GM18526 (cell line): Measurements from ENCODE around the gene AKR7A3.

ENCODE experiments used
- POLR2A ChIP-seq: IDR thresholded peaks from 3 replicates; pipeline ENCODE4 v1.6.1; 2011; ENCODE audit not compliant: insufficient read length; ENCODE audit errors: extremely low read depth

The AKR7A3 gene

DNA sequence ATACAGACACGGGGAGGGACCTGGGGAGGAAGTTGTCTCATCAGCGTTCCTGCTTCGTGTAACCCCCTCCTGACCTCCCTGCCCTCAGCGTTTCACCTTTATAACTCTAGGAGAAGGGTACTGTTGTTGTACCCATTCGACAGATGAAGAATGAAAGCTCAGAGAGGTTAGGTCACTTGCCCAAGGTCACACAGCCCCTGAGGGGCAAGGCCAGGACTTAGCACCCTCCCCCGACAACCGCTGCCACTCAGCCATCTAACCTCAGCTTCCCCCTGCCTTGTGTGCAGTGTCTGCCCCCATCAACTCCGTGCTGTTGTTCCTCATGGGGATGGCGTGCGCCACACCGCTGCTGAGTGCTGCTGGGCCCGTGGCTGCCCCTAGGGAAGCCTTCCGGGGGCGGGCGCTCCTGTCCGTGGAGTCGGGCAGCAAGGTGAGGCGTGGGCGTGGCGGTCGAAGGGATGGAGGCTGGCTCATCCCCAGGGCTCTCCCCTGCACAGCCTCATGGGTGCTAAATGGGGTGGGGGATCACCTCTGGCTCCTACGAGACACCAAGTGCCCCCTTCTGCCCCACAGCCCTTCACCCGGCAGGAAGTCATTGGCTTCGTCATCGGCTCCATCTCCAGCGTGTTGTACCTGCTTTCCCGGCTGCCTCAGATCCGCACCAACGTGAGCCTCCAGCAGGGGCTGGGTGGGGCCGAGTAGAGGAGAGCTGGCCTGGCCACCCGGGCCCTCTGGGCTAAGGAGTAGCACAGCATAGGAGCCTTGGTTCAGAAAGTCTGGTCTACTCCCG lies 37.6 kb upstream of the AKR7A3 start:
- TF ChIP-seq POLR2A, result no peak

DNA sequence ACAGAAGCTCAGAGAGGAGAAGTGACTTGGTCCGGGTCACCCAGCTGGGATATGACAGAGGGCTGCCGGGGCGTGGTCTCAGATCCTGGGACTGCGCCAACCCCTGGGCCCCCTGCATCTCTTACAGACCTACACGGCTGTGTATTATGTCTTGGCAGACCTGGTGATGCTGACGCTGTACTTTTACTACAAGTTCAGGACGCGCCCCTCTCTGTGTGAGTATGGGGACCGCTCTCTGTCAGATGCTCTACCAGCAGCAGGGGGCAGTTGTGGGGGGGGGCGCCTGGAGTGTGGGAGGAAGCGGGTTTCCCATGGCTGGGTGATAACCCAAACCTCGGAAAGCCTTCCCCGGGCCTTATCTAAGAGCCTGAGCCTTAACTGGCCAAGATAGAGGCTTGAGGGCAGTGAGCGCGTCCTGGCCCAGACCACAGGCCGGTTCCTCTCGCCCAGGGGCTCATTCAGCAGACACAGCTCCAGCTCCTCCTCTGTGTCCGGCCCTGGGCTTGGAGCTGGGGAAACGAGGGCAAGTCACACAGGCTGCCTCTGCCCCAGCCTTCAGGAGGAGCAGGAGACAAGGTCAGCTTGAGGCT lies 36.9 kb upstream of the AKR7A3 start:
- no peak for TF ChIP-seq POLR2A

DNA sequence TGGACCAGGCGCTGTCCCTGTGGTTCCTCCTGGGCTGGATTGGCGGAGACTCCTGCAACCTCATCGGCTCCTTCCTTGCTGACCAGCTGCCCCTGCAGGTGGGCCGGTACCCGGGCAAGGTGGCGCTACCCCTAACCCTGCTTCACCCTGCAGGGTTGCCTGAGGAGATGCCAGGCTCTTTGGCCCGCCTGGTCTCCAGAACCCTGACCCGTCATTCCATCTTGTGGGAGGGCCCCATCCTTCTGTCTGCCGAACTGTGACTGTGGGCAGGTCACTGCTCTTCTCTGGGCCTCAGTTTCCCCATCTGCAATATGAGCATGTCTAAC lies 36.1 kb upstream of the AKR7A3 start:
- TF ChIP-seq POLR2A, result no peak

DNA sequence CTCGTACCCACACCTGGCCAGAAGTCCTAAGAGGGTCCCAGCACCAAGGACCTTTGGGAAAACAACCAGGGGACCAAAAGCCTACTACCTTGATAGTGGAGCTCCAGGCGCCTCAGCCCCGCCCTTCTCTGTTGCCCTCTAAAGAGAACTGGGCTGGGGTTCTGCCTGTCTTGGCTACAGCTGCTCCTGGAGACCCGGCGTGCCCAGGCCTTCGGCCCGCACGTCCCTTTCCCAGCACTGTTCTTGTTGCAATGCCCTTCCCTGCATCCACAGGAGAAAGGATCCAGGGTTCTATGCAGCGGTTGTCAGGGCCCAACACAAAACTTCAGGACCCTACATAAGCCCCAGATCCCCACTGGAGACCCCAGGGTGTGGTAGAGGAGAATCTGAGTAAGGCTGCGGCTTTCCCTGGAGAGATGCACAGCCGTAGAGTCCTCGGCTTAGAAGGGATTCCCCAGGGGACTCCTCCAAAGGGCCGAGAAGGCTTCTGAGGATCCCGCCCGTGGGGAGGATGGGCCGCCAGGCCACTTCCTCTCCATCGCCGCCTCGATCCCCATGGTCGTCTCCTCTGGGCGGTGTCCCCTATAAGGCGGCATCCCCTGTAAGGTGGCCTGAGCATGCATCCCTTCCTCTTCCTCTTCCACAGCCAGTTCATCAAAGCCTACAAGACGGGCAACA lies 35.6 kb upstream of the AKR7A3 start:
- TF ChIP-seq POLR2A, result no peak

DNA sequence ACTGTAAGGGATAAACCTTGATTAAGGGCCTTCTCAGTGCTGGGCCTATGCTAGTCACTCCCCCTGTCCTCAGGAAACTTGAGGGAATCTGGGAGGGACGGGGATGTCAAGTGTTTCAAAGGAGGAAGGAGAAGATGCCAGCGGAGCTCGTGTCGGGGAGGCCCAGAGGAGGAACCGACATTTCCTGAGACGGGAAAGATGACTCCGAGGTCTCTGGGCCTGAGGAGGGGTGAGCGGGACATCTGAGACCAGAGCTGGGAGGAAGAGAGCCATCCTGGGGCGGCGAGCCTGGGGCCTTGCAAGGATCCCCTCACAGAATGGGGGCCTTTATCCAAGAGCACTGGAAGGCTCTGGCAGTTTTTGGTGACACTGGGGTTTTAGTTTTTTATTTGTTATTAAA lies 33.9 kb upstream of the AKR7A3 start:
- TF ChIP-seq POLR2A, result no peak

DNA sequence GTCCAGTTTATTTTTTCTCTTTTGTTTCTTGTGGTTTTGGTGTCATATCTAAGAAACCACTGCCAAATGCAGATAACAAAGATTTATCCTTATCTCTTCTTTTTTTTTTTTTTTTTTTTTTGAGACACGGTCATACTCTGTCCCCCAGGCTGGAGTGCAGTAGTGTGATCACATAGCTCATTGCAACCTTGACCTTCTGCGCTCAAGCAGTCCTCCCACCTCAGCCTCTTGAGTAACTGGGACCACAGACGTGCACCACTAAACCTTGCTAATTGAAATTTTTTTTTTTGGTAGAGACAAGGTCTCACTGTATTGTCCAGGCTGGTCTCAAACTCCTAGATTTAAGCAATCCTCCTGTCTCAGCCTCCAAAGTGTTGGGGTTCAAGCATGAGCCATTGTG lies 32.5 kb upstream of the AKR7A3 start:
- TF ChIP-seq POLR2A, result no peak

DNA sequence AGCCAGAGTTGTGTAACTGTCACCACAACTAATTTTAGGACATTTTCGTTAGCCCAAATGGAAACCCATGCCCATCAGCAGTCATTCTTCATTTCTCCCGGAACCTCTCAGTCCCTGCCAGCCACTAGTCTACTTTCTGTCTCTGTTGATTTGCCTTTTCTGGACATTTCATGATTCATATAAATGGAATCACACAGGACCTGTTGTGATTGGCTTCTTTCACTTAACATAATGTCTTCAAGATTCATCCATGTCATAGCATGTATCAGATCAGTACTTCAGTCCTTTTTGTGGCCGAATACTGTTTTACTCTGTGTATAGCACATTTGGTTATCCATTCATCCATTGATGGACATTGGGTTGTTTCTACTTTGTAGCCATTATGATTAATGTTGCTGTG lies 30.6 kb upstream of the AKR7A3 start:
- no peak for TF ChIP-seq POLR2A

DNA sequence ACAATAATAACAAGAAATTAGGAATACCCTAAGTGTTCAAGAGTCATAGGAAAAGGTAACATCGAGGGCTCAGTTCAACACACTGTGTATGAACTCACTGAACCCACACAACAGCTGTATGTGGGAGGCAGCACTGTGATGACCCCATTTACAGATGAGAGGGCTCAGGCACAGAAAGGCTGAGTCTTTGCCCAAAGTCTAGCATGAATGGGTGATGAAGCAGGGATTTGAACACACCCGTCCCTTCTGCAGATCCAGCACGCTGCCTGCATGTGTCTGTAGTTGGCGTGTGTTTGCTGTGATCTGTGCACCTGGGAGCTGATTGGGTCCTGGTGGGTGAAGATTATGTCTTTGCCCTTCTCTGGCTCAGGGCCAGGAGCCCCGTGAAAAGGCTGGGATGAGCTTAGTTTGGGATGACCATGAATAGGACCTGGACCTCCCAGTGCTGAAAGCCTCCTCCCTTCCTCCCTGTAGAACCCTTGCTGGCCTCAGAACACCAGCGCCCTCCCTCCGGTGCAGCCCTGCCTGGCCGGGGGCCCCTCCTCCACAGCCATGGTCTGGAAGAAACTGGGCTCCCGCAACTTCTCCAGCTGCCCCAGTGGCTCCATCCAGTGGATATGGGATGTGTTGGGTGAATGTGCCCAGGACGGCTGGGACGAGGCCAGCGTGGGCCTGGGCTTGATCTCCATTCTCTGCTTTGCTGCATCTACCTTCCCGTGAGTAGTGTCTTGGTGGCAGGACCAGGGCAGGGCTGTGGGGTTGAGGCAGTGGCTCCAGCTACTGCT lies 28.7 kb upstream of the AKR7A3 start:
- no peak for TF ChIP-seq POLR2A

DNA sequence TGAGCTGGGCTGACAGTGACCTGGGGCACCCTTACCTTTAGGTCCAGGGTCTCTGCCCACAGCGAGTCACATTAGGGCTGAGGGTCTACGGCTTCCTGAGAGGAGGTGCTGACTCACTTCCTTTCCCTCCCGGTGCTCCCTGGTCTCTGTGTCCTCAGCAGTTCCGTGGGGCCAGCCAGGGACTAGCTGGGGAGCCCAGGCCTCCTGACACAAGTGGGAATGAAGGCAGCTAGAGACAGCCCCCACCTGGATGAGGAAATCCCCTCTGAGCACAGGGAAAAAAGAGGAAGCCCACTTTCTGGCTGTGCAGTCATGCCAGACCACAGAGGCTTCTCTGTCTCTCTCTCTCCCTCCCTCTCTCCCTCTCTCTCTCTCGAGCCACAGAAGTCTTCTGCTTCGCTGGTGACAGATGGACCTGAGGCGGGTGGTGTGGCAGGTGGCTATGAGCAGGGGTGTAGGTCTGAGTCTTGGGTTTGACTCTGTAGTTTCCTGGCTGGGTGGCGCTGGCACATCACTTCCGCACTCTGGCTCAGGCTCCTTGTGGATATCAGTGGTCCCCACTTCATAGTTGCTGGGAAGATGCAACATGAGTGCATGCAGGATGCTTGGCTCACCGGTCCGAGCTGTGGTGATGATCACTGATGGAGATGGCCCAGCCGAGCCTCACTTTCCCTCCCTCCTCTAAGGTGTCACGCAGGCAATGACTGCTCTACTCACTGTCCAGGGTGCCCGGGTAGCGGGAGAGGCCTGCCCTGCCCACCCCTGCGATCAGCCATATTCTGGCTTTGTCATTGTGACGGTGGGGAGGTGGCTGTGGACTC lies 27.0 kb upstream of the AKR7A3 start:
- no peak for TF ChIP-seq POLR2A

DNA sequence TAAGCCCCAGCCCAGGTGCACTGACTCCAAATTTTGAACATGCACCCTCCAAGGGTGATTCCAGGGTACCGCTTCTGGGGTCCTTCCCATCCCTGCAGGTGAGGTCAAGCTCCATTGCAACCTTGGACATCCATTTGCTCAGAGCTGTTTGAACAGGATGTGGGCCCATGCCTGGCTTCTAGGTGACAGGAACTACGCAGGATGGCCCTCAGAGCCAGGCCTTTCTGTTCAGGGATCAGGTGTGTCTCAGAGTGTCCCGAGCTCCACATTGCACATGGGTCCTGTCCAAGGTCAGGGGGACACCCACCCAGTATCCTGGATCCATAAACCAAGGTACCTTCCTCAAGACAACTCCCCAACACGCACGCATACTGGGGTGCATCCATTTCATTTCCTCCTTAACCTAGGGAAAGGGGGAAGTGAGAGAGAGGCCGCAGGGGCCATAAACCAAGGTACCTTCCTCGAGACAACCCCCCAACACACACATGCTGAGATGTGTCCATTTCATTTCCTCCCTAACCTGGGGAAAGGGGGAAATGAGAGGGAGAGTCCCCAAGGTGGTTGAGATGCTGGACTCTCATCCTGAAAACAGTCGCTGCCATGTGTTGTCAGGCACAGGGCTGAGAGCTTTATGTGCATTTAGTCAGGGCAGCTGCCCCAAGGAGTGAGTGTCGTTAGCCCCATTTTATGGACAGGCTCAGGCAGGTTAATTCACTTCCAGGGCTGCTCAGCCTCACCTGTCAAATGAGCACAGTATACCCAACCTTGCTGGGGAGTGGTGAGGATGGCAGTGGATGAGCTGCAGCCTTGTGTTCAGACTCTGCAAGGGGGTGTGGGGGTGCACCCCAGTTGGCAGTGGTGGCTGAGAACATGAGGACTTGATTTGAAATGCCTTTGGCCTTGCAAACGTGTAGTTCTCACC lies 25.7 kb upstream of the AKR7A3 start:
- TF ChIP-seq POLR2A, result no peak

DNA sequence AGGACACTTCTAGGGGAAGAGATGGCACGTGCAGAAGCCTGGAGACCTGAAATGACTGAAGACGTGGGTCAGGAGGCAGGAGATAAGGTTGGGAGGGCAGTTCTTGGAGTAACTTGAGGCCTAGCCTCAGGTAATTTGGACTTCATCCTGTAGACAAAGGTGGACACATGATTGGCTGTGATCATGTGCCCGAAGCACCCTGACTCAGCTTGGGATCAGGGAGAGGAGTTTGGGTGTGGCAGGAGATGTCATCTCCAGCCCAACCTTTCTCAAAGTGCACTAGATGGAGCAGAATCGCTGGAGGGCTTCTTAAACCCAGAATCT lies 25.0 kb upstream of the AKR7A3 start:
- no peak for TF ChIP-seq POLR2A

DNA sequence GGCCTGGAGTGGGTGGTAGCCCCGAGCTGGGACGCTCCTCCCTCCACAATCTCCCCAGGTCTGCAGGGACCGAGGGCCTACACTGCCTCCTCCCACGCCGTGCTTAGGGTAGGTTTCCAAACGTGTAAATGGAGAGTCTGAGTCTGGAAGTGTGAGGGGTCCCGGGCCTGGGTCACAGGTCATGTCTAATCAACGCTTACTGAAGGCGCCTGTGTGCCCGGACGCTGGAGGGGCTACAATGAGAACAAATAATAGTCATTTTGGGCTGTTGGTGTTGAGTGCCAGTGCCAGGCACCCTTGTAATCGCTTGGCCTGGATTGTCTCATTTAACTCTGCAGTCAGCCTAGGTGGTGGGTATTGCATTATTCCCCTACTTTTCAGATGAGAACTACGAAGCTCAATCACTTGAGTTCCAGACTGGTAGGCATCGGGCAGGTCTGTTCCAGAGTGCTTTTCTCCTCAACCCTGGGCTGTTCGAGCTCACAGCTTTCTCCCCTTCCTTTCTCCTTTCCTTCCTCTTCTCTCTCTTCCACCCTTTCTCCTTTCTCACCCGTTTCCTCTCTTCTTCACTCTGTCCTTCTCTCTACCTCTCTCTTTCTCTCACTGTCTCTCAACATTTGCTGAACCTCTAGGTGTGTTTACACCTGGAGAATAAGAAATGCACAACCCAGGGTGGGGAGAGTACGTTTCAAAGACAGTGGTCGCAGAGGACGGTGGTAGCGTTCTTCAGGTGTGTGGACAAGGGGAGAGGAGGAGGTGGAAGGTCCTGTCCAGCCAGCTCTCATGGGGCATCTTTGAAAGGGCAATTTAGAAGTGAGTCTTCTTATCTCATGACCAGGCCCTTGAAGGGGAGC lies 24.4 kb upstream of the AKR7A3 start:
- no peak for TF ChIP-seq POLR2A
